Stimulated activated CD4-positive, alpha-beta T cell treated with anti-CD3 and anti-CD28 coated beads, Interleukin-1b, Interleukin-23, amount 100 ng/mL, for 1 hour (primary cell): ENCODE measurements around the gene SMCP.

Experiments
- DNase-seq, 2 donors: peaks; one replicate each; pipeline ENCODE4 v3.0.0-alpha.2; 2020; ENCODE audit warnings: low read depth in 2 of 2

SMCP gene

DNA sequence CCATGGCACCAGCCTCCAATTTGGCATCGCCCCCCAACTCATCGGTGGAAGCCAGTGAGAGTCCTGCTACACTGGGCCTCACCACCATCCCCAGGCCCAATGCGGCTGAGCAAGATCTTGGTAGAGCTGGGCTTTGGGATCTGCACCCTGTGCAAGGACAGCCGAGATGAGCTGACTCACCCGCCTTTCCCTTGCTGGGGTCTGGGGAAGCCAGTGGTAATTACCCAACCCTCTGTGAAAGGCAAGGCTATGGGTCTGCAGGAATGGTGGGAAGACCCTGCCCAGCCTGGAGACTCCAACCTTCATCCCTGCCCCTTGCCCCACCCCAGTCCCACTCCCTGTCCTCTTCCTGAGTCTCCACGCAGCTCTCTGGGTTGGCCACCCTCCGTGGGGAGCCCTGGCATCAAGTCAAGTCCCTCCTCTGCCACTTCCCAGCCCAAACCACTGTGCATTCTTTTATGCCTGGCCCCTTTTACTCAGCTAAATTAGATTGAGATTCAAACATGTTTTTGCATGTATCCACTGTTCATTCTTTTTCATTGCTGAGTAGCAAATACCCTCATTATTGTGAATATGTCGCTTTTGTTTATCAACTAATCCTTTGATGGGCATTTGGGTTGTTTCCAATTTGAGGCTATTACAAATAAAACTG is 8.8 kb downstream of the SMCP start:
- DNase-seq, result no peak

DNA sequence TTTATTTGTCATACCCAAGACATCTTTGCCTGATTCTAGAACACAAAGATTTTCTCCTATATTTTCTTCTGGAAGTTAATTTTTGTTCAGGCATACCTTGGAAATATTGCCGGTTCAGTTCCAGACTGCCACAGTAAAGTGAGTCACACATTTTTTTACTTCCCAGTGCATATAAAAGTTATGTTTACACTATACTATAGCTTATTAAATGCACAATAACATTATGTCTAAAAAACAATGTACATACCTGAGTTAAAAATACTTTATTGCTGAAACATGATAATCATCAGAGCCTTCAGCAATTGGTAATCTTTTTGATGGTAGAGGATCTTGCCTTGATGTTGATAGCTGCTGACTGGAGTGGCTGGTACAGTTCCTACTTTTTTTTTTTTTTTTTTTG is 10.0 kb downstream of the SMCP start:
- no peak for DNase-seq

DNA sequence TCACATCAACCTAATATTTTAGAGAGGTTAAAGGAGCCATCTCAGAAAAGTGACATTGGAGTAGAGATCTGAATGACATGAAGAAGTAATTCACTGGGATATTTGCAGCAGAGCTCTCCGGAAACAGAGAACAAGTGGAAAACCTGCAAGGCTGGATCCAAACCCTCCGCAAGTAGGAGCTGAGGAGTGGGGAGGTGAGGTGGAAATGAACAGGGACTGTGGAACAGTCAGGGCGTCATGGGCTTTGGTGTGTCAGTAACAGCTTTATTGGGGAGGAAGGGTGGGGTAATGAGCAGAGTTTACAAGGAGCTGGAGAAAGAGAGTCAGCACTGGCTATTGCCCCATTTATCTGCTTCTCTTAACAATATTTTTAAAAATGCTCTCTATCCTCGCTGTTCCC is 20.9 kb downstream of the SMCP start:
- no peak for DNase-seq

DNA sequence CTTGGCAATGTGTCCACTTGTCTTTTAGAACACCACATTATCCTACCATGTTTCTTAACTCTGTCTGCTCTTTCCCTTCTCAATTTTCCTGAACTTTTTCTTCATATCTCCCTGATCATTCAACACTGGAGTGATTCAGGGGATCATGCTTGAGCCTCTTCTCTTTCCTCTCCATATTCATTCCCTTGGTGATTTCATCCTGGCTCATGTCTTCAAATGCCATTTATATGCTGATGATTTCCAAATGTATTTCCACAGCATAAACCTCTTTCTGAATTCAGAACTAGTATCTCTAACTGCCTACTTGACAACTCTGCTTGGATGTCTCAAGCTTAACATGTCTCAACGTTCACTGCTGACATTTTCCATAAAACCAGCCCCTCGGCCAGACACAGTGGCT is 21.8 kb downstream of the SMCP start:
- DNase-seq, result no peak

DNA sequence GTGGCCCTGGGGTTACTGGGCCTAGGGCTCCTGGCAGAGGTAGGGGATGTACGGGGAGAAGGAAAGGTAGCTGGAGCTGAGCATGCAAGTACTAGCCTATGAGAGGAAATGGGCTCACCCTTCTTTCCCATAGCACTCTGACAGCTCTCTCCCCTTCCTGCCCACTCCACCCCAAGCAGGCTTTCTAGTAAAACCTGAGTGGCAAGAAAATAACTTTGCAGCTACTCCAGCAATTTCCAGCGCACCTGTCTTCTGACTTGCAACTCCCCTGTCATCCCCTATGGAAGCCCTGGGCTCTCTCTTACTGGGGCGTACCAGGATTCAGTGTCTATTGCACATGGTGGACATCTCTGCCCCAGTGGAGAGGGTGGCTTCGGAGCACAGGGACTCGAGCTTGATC is 23.5 kb downstream of the SMCP start:
- no peak for DNase-seq

DNA sequence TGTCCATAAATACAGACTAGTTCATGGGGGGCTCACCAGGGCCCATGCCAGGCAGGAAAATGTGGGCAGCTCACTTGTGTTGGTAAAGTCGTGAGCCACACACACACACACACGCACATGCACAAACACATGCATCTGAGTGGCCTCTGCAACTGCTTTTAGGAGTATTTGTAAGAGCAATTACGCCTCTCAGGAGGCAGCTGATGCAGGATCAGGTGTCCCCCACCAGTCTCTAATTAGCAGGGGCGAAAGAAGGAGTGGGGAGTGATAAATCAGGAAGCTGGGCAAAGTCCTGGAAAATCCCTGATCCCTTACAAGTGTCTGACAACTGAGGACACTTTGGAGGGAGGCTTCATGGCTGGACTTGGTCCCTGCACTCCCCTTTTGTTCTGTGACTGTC is 24.5 kb downstream of the SMCP start:
- DNase-seq, result no peak

DNA sequence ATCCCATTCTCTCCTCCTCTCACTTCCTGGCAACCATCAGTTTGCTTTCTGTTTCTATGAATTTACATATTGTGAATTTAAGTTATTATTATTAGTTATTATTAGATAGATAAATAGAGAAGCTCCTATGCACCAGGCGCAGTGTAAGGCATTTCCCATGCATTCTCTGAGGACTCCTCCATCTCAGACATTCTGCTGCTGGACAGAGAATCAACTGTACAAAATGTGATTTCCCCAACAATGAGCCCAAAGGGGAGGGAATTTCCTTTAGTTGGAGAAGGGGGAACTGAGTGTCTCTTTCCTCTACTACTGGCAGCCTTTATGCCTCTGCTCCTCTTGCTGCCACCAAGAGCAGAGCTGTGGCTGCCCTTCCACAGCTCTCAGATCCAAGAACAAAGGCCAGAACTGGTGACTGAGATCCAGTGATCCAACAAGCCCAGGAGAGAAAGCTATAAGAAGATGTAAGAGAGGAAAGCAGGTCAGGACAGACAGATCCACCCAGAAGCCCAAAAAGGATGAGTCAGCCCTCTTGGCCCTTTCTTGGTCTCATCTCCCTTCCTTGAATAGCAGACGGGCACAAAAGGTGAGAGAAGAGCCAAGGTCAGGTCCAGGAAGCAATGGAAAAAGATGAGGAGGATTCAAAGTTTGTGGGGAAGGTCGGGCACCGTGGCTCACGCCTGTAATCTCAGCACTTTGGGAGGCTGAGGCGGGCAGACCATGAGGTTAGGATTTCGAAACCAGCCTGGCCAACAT is 26.7 kb downstream of the SMCP start:
- DNase-seq, result no peak

DNA sequence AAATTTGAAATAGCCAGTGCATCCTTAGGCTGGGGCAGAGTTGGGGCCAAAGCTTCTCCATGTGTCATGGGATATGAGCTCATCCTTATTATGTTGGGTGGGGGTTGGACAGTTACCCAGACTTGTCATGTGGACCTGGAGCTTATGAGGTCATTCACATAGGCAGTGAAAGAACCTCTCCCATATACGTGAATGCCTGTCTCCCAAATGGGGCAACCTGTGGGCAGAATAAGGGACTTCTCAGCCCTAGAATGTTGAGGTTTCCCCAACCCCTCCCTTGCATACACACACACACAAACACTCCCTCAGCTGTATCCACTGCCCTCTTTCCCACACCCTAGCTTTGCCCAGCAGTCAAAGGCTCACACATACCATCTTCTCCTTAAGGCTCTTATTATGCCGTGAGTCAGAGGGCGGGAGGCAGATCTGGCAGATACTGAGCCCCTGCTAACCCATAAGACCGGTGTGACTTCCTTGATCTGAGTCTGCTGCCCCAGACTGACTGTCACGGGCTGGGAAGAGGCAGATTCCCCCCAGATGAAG is 28.0 kb downstream of the SMCP start:
- no peak for DNase-seq

DNA sequence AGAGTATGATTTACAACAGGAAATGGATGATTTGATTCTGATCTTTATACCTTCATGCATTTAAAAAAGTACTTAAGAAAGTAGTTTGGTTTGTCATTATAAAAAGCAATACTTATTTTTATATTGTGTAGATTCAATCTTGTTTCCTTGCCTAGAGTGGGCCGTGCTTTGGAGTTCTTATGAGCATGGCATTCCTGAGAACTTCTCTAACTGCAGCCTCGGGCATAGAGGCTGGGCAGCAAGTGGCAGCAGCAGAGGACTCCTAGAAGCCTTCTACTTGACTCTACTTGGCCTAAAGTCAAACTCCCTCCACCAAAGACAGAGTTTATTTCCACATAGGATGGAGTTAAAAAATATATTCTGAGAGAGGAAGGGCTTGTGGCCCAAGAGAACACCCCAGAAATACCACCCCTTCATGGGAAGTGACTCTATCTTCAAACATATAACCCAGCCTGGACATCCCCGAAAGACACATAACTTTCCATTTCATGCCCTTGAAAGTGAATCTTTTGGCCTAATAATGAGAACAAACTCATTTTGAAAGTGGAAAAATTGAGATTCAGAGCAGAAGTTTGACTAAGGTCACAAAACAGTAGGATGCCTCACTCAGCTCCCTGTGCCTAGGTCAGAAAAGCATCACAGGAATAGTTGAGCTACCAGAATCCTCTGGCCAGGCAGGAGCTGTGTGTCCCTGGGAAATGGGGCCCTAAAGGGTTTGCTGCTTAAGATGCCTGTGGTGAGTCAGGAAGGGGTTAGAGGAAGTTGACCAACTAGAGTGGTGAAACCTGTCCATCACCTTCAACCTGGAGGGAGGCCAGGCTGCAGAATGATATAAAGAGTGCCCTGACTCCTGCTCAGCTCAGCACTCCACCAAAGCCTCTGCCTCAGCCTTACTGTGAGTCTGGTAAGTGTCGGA is 29.8 kb downstream of the SMCP start, which contains the start of gene IVL:
TSS of gene IVL (plus strand) at position 861 of the 916 bp plus-strand sequence. CDS start 1,252 bp downstream, outside the sequence.
- no peak for DNase-seq

DNA sequence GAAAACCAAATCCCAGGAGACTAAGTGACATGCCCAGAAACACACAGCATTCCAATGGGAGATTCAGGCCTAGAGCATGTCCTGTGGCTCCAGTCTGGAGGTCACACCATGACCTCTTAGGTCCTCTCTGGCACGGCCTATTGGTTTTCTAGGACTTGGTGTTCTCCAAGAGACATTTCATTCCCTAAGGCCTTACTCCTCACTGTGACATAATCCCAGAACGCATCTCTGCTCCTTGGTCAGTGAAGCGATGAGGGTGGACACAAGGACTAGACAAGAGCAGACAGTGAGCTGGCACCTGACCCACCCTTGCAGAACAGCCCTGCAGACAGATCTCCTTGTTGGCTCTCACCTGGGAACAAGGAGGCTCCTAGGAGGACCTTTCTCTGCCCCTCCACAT is 31.1 kb downstream of the SMCP start:
- no peak for DNase-seq

DNA sequence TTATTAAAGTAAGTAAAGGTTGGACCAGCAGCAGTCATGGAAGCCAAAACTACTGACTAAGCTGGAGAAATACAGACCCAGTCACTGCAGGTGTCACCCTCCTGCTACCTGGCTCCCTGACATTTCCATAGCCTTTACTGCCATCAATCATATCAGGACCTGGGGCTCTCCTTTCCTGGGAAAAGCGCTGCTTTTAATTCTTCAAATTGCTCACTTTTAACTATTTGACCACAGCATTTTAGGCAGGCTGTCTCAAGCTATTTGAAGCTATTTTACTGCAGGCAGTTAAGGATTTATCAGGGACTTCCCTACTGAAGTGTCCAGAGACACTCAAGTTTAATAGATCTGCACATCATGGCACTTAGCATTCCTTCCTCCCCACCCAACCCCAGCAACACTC is 34.3 kb downstream of the SMCP start:
- DNase-seq, result no peak

DNA sequence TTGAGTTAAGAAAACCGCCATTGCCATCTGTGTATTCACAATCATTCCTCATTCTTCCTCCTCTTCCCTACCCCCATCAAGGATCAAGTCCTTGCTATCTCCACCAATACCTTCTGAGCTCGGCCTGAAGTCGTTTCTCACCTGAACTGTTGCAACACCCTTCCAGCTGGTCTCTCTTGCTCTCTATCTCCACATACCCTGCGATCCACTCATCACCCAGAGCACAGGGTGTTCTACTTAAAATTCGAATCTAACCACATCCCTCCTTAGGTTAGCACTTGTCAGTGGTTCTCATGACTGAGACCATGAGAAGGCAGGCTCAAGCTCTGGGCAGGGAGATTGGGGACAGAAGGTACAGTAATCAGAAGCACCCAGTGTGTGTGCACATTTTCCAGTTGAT is 34.8 kb downstream of the SMCP start:
- DNase-seq, result no peak

DNA sequence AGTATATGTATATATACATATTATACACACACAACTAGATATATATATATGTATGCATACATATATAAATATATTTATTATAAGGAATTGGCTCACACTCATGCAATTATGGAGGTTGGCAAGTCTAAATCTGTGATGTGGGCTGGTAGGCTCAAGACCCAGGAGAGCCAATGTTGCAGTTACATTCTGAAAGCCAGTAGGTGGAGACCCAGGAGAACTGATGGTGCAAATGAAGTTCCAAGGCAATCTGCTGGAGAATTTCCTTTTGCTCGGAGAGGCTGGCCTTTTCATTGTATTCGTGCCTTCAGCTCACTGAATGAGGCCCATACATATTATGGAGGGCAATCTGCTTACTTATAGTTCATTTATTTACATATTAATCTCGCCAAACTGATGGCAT is 39.7 kb downstream of the SMCP start:
- DNase-seq, result no peak

DNA sequence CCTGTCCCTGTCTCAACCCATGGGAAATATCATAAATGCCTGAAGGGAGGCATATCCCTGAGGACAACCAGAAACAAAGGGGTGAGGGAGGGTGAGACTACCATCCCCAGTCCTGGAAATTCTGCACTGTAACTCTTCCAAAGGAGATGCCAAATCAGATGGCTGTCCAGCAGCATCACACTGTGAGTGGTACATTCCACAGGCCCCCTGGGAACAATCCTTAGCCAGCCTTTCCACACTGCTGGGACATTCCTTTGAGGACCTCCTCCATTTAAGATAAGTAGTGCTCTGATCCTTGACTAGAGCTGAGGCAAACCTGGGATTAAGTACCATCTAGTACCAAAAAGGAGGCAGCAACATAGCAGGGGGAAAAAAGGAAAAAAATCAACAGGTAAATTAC is 40.9 kb downstream of the SMCP start:
- no peak for DNase-seq

DNA sequence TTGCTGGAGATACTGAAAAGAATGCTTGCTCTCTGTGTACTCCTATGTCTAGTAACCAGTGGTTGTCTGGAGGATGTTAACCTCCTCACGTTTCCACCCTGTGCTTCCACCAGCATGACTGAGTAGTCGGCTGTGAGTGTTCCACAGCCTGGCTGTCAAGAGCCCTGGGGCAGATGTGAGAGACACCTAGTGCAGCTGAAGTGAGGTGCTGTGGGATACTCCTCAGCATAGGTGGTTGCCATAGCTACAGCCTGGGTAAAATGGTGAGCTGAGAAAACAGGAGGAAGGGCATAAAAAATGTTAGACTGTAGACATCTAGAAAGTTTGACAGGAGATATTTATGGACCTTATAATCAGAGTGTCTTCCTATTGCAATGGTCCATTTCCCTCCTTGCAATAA is 46.1 kb downstream of the SMCP start:
- DNase-seq, result no peak

DNA sequence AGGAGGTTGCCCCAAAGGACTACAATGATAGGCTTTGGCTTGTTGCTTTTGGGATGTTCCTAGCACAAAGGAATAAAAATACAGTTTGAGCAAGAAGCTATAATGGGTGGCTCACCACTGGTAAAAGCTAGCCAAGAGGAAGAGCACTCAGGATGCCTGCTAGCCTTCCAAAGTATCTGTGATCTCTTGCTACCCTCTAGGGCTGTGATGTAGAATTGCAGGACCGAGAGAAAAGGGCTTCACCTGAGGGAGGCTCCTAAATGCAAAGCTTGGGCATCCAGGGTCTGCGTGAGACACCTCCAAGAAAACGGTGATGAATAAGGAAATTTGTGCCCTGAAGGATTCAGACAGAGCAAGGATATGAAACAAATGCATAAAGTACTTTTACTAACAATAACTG is 48.0 kb downstream of the SMCP start:
- DNase-seq, result no peak

DNA sequence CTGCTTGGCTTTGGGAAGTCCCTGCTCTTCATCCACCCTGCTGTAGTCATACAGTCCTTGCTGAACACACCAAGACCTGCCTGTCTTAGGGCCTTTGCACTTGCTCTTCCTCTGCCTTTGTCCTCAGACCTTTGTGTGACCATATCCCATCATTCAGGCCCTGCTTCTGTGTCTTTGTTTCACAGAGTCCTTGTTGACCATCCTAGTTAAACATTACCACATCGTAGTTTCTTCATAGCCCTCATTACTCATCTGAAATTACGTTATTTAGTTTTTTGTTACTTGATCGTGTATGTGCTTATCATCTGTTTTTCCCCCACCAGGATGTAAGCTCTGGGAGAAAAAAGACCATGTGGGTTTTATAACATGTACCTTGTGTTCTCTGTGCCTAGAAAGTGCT is 50.5 kb downstream of the SMCP start:
- DNase-seq, result no peak

DNA sequence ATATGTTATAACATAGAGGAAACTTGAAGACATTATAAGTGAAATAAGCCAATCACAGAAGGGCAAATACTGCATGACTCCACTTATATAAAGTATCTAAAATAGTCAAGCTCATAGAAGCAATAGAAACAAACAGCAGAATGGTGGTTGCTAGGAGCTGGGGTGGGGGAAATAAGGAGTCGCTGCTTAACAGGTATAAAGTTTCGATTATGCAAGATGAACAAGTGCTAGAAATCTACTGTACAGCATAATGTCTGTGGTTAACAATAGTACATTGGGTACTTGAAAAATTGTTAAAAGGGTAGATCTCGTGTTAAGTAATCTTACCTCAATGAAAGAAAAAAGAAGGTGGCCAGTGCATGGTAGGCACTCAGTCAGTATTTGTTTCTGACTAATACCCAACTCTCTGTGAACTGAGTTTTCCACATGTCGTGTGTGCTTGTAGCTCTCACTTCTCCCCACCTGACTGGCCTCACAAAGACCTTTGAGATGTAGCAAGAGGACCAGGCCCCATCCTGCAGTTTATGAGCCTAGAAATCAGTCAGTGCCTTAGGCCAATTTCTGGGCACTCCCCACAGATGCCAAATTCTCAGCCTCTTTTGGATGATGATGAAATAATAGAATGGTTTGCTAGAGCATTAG is 54.2 kb downstream of the SMCP start:
- DNase-seq, result no peak

DNA sequence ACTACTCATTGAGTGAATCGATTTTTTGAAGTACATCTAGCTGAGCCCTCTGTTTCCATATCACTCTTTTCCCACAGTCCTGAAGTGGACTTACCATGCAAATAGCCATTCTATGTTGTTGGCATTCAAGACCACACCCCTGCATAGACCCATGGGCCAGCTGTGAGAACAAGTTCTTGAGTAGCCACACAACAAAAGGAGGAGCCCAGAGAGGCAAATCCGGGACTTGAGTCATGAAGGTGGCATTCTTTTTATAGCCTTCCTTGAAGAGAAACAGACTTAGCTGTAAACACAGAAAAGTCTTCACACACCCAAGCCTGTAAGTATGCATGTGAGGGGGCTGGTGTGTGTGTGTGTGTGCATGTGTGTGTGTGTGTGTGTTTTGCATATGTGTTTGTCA is 55.1 kb downstream of the SMCP start:
- no peak for DNase-seq
